Measurements from ENCODE around the gene GSTP1. TPM values are rescaled to one million over a fixed set of nuclear protein-coding genes. Genes with fewer than 3 reads are reported as not detected.
"Not testable (repeated sequence)": the region's sequence is repeated elsewhere in the genome, so short reads cannot be mapped to it uniquely, and the experiment has no call there.

Gene GSTP1
- polyA plus RNA-seq, 1 donor (not counting 4 experiments of a cell fraction or from before 2014, with no cell fraction given): 1,575 TPM

- H3K79me2 ChIP-seq (ENCODE audit: control insufficient read depth, insufficient read depth, low read length); H3K4me1 ChIP-seq (ENCODE audit: control insufficient read depth, extremely low read depth, insufficient read depth, low read length); H3K9ac ChIP-seq (ENCODE audit: control insufficient read depth, extremely low read depth, insufficient read depth, low read length); H3K9me1 ChIP-seq (ENCODE audit: control insufficient read depth, extremely low read depth, insufficient read depth, low read length); FAIRE-seq; H2AFZ ChIP-seq (ENCODE audit: control insufficient read depth, low read length); H3K27me3 ChIP-seq (ENCODE audit: control insufficient read depth, extremely low read depth, insufficient read depth, low read length); H3K27ac ChIP-seq (ENCODE audit: control insufficient read depth, insufficient read depth, low read length); H3K36me3 ChIP-seq (ENCODE audit: control insufficient read depth in 2 of 2, extremely low read depth in 1 of 2, insufficient read depth in 2 of 2, low read length in 2 of 2); H3K9me3 ChIP-seq (ENCODE audit: control insufficient read depth, low read depth, low read length); DNase-seq (ENCODE audit: low read depth, low spot score); dilution Hi-C loops (cut with MboI; ENCODE audit: extremely low pct_ligation_motif_present, low sequenced_read_pairs); H3K4me2 ChIP-seq (ENCODE audit: control insufficient read depth, extremely low read depth, insufficient read depth, low read depth, low read length); H4K20me1 ChIP-seq (ENCODE audit: control insufficient read depth, extremely low read depth, insufficient read depth, low read length); H3K4me3 ChIP-seq (ENCODE audit: control insufficient read depth in 2 of 3, extremely low read depth in 1 of 3, insufficient read depth in 2 of 3, low read depth in 1 of 3, low read length in 3 of 3): not testable (repeated sequence)
These were observed 36.3 kb downstream of the GSTP1 start for GRCh38 chr11:67619683-67620618.

DNA sequence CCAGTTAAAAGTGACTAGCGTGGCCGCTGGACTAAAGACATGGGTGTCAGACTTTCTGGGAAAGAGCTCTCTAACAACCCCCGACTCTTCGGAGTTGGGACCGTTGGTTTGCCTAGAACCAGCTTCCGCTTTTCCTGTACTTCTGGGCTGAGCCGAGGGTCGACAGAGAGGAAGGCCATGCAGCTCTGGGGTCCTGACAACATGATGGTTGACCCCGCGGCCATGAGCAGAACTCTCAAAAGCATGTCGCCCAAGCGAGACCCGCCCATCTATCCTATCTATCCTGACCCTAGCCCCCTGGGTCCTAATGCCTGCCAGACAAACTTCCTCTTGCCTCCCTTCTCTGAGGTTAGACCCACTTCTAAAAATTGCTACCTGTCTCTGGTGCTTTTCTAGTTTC, 37.0 kb downstream of the GSTP1 start:
- H3K4me2 ChIP-seq (ENCODE audit: control insufficient read depth, extremely low read depth, insufficient read depth, low read depth, low read length); H3K36me3 ChIP-seq (ENCODE audit: control insufficient read depth in 2 of 2, extremely low read depth in 1 of 2, insufficient read depth in 2 of 2, low read length in 2 of 2); H2AFZ ChIP-seq (ENCODE audit: control insufficient read depth, low read length); H3K79me2 ChIP-seq (ENCODE audit: control insufficient read depth, insufficient read depth, low read length); H3K9me1 ChIP-seq (ENCODE audit: control insufficient read depth, extremely low read depth, insufficient read depth, low read length); dilution Hi-C loops (cut with MboI; ENCODE audit: extremely low pct_ligation_motif_present, low sequenced_read_pairs); H3K9me3 ChIP-seq (ENCODE audit: control insufficient read depth, low read depth, low read length); H3K4me1 ChIP-seq (ENCODE audit: control insufficient read depth, extremely low read depth, insufficient read depth, low read length); H3K27me3 ChIP-seq (ENCODE audit: control insufficient read depth, extremely low read depth, insufficient read depth, low read length); DNase-seq (ENCODE audit: low read depth, low spot score); FAIRE-seq; H4K20me1 ChIP-seq (ENCODE audit: control insufficient read depth, extremely low read depth, insufficient read depth, low read length); H3K4me3 ChIP-seq (ENCODE audit: control insufficient read depth in 2 of 3, extremely low read depth in 1 of 3, insufficient read depth in 2 of 3, low read depth in 1 of 3, low read length in 3 of 3); H3K27ac ChIP-seq (ENCODE audit: control insufficient read depth, insufficient read depth, low read length); H3K9ac ChIP-seq (ENCODE audit: control insufficient read depth, extremely low read depth, insufficient read depth, low read length): not testable (repeated sequence)

DNA sequence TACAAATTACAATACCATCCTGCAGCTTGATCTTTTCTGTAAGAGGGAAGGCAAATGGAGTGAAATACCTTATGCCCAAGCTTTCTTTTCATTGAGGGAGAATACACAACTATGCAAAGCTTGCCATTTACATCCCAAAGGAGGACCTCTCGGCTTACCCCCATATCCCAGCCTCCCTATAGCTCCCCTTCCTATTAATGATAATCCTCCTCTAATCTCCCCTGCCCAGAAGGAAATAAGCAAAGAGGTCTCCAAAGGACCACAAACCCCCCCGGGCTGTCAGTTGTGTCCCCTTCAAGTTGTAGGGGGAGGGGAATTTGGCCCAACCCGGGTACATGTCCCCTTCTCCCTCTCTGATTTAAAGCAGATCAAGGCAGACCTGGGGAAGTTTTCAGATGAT, 38.3 kb downstream of the GSTP1 start:
- H3K4me2 ChIP-seq (ENCODE audit: control insufficient read depth, extremely low read depth, insufficient read depth, low read depth, low read length); H3K27ac ChIP-seq (ENCODE audit: control insufficient read depth, insufficient read depth, low read length); DNase-seq (ENCODE audit: low read depth, low spot score); H2AFZ ChIP-seq (ENCODE audit: control insufficient read depth, low read length); H3K27me3 ChIP-seq (ENCODE audit: control insufficient read depth, extremely low read depth, insufficient read depth, low read length); H3K4me1 ChIP-seq (ENCODE audit: control insufficient read depth, extremely low read depth, insufficient read depth, low read length); dilution Hi-C loops (cut with MboI; ENCODE audit: extremely low pct_ligation_motif_present, low sequenced_read_pairs); FAIRE-seq; H3K4me3 ChIP-seq (ENCODE audit: control insufficient read depth in 2 of 3, extremely low read depth in 1 of 3, insufficient read depth in 2 of 3, low read depth in 1 of 3, low read length in 3 of 3); H4K20me1 ChIP-seq (ENCODE audit: control insufficient read depth, extremely low read depth, insufficient read depth, low read length); H3K9me1 ChIP-seq (ENCODE audit: control insufficient read depth, extremely low read depth, insufficient read depth, low read length); H3K9me3 ChIP-seq (ENCODE audit: control insufficient read depth, low read depth, low read length); H3K36me3 ChIP-seq (ENCODE audit: control insufficient read depth in 2 of 2, extremely low read depth in 1 of 2, insufficient read depth in 2 of 2, low read length in 2 of 2); H3K9ac ChIP-seq (ENCODE audit: control insufficient read depth, extremely low read depth, insufficient read depth, low read length); H3K79me2 ChIP-seq (ENCODE audit: control insufficient read depth, insufficient read depth, low read length): not testable (repeated sequence)

DNA sequence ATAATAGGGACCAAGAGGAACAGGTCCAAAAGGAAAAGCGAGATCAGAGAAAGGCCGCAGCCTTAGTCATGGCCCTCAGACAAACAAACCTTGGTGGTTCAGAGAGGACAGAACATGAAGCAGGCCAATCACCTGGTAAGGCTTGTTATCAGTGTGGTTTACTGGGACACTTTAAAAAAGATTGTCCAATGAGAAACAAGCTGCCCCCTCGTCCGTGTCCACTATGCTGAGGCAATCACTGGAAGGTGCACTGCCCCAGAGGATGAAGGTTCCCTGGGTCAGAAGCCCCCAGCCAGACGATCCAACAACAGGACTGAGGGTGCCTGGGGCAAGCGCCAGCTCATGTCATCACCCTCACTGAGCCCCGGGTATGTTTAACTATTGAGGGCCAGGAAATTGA, 39.3 kb downstream of the GSTP1 start:
- H3K9me1 ChIP-seq (ENCODE audit: control insufficient read depth, extremely low read depth, insufficient read depth, low read length); H2AFZ ChIP-seq (ENCODE audit: control insufficient read depth, low read length); dilution Hi-C loops (cut with MboI; ENCODE audit: extremely low pct_ligation_motif_present, low sequenced_read_pairs); H4K20me1 ChIP-seq (ENCODE audit: control insufficient read depth, extremely low read depth, insufficient read depth, low read length); H3K27me3 ChIP-seq (ENCODE audit: control insufficient read depth, extremely low read depth, insufficient read depth, low read length); H3K9ac ChIP-seq (ENCODE audit: control insufficient read depth, extremely low read depth, insufficient read depth, low read length); H3K27ac ChIP-seq (ENCODE audit: control insufficient read depth, insufficient read depth, low read length); DNase-seq (ENCODE audit: low read depth, low spot score); H3K36me3 ChIP-seq (ENCODE audit: control insufficient read depth in 2 of 2, extremely low read depth in 1 of 2, insufficient read depth in 2 of 2, low read length in 2 of 2); H3K9me3 ChIP-seq (ENCODE audit: control insufficient read depth, low read depth, low read length); FAIRE-seq; H3K4me3 ChIP-seq (ENCODE audit: control insufficient read depth in 2 of 3, extremely low read depth in 1 of 3, insufficient read depth in 2 of 3, low read depth in 1 of 3, low read length in 3 of 3); H3K79me2 ChIP-seq (ENCODE audit: control insufficient read depth, insufficient read depth, low read length); H3K4me2 ChIP-seq (ENCODE audit: control insufficient read depth, extremely low read depth, insufficient read depth, low read depth, low read length); H3K4me1 ChIP-seq (ENCODE audit: control insufficient read depth, extremely low read depth, insufficient read depth, low read length): not testable (repeated sequence)

DNA sequence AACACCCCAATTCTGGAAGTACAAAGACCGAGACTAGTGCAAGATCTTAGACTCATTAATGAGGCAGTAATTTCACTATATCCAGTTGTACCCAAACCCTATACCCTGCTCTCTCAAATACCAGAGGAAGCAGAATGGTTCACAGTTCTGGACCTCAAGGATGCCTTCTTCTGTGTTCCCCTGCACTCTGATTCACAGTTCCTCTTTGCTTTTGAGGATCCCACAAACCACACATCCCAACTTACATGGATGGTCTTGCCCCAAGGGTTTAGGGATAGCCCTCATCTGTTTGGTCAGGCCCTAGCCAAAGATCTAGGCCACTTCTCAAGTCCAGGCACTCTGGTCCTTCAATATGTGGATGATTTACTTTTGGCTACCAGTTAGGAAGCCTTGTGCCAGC, 40.2 kb downstream of the GSTP1 start:
- dilution Hi-C loops (cut with MboI; ENCODE audit: extremely low pct_ligation_motif_present, low sequenced_read_pairs); H3K4me1 ChIP-seq (ENCODE audit: control insufficient read depth, extremely low read depth, insufficient read depth, low read length); H3K36me3 ChIP-seq (ENCODE audit: control insufficient read depth in 2 of 2, extremely low read depth in 1 of 2, insufficient read depth in 2 of 2, low read length in 2 of 2); FAIRE-seq; H2AFZ ChIP-seq (ENCODE audit: control insufficient read depth, low read length); H3K27ac ChIP-seq (ENCODE audit: control insufficient read depth, insufficient read depth, low read length); H3K9me1 ChIP-seq (ENCODE audit: control insufficient read depth, extremely low read depth, insufficient read depth, low read length); H3K9ac ChIP-seq (ENCODE audit: control insufficient read depth, extremely low read depth, insufficient read depth, low read length); DNase-seq (ENCODE audit: low read depth, low spot score); H3K79me2 ChIP-seq (ENCODE audit: control insufficient read depth, insufficient read depth, low read length); H3K9me3 ChIP-seq (ENCODE audit: control insufficient read depth, low read depth, low read length); H3K4me2 ChIP-seq (ENCODE audit: control insufficient read depth, extremely low read depth, insufficient read depth, low read depth, low read length); H3K4me3 ChIP-seq (ENCODE audit: control insufficient read depth in 2 of 3, extremely low read depth in 1 of 3, insufficient read depth in 2 of 3, low read depth in 1 of 3, low read length in 3 of 3); H4K20me1 ChIP-seq (ENCODE audit: control insufficient read depth, extremely low read depth, insufficient read depth, low read length); H3K27me3 ChIP-seq (ENCODE audit: control insufficient read depth, extremely low read depth, insufficient read depth, low read length): not testable (repeated sequence)

Data from keratinocyte (primary cell).